Endothelial cell of umbilical vein (primary cell): Measurements from ENCODE around the gene GNAO1. TPM values are rescaled to one million over a fixed set of nuclear protein-coding genes. Genes with fewer than 3 reads are reported as not detected.

Source experiments
- BruUV-seq: library from RNA; stranded (reverse); fragments of 400-500 nt; replicated peaks from 2 replicates; lab custom pipeline; 2021; lab: Mats Ljungman, UMichigan
- CTCF ChIA-PET: fragments of 300-600, 350-600 bp; sonication (Branson Sonifier 250); formaldehyde crosslinking; loops from one replicate; lab custom pipeline; 2021; ENCODE audit warnings: antibody characterized with exemption, inconsistent platforms; lab: Charles Lee
- POLR2A ChIA-PET: fragments of 300-600, 350-600 bp; sonication (Branson Sonifier 250); formaldehyde crosslinking; loops from one replicate; lab custom pipeline; 2021; ENCODE audit warnings: antibody characterized with exemption, inconsistent platforms; lab: Charles Lee
- DNase-seq: peaks from one replicate; pipeline ENCODE4 v3.0.0-alpha.2; 2011; ENCODE audit warnings: low read depth, low spot score
- FAIRE-seq: peaks from 2 replicates; lab custom pipeline; 2011; peaks lifted over from hg19 to GRCh38; lab: Jason Lieb, UNC
- H2AFZ ChIP-seq: 2 replicates; pipeline ENCODE4 v1.6.0; 2012; ENCODE audit warnings: low read depth, low read length, control low read depth, inconsistent platforms
- H3K27ac ChIP-seq: 2 replicates; pipeline ENCODE4 v1.5.1; 2011; ENCODE audit warnings: low read depth, mild to moderate bottlenecking, control low read depth, low read length, moderate library complexity; ENCODE audit not compliant: insufficient read depth
- H3K27me3 ChIP-seq, 2 experiments: 2 replicates each; pipeline versions ENCODE4 v1.6.0 to v1.6.1; 2011; ENCODE audit warnings: low read length in 2 of 2, mixed read lengths in 1 of 2; ENCODE audit not compliant: control insufficient read depth in 2 of 2, insufficient read depth in 2 of 2
- H3K36me3 ChIP-seq, 2 experiments: 2 replicates in 1 of 2; 3 replicates in 1 of 2; pipeline ENCODE4 v1.5.1; 2011; ENCODE audit warnings: low read length in 2 of 2, mild to moderate bottlenecking in 1 of 2, moderate library complexity in 1 of 2; ENCODE audit not compliant: control insufficient read depth in 2 of 2, insufficient read depth in 2 of 2; ENCODE audit errors: extremely low read depth in 1 of 2
- H3K4me1 ChIP-seq: 3 replicates; pipeline ENCODE4 v1.5.1; 2011; ENCODE audit warnings: mild to moderate bottlenecking, low read length; ENCODE audit not compliant: control insufficient read depth, insufficient read depth; ENCODE audit errors: extremely low read depth
- H3K4me2 ChIP-seq: 2 replicates; pipeline ENCODE4 v1.6.1; 2011; ENCODE audit warnings: low read length, control low read depth, mixed read lengths; ENCODE audit not compliant: insufficient read depth
- H3K4me3 ChIP-seq, 3 experiments: fragments of 200-600 bp in 1 of 3; sonication (generic), shearing (Covaris generic) in 1 of 3; replicated peaks in 1 of 3; 2 replicates each; pipeline ENCODE4 v1.5.1; 2011 to 2016; ENCODE audit warnings: control low read depth in 3 of 3, low read length in 3 of 3, mild to moderate bottlenecking in 2 of 3, inconsistent platforms in 1 of 3, low read depth in 1 of 3, moderate library complexity in 1 of 3; ENCODE audit not compliant: insufficient read depth in 1 of 3
- H3K79me2 ChIP-seq: 2 replicates; pipeline ENCODE4 v1.6.0; 2012; ENCODE audit warnings: low read length, inconsistent platforms; ENCODE audit not compliant: control insufficient read depth, insufficient read depth
- H3K9ac ChIP-seq: replicated peaks from 2 replicates; pipeline ENCODE3; 2011; ENCODE audit warnings: low read length, control low read depth; ENCODE audit not compliant: insufficient read depth; ENCODE audit errors: extremely low read depth
- H3K9me1 ChIP-seq: replicated peaks from 3 replicates; pipeline ENCODE4 v1.6.0; 2011; ENCODE audit warnings: mild to moderate bottlenecking, low read length; ENCODE audit not compliant: control insufficient read depth, insufficient read depth; ENCODE audit errors: extremely low read depth
- H3K9me3 ChIP-seq: replicated peaks from 2 replicates; pipeline ENCODE4 v1.5.1; 2012; ENCODE audit warnings: low read length, inconsistent platforms; ENCODE audit not compliant: control insufficient read depth, insufficient read depth
- H4K20me1 ChIP-seq: replicated peaks from 2 replicates; pipeline ENCODE3; 2011; ENCODE audit warnings: mild to moderate bottlenecking, low read length; ENCODE audit not compliant: control insufficient read depth, insufficient read depth; ENCODE audit errors: extremely low read depth
- CTCF ChIP-seq, 2 donors: IDR thresholded peaks; 1 replicate in 1 of 2; 2 replicates in 1 of 2; pipeline ENCODE4 v1.5.1; 2011; ENCODE audit warnings: low read length in 2 of 2, mild to moderate bottlenecking in 2 of 2, moderate library complexity in 2 of 2, control low read depth in 1 of 2, inconsistent platforms in 1 of 2, low read depth in 1 of 2; ENCODE audit not compliant: insufficient read depth in 1 of 2; ENCODE audit errors: extremely low read depth in 1 of 2
- EZH2 ChIP-seq: IDR thresholded peaks from 2 replicates; pipeline ENCODE4 v1.6.1; 2012; ENCODE audit warnings: borderline replicate concordance, low read depth, mild to moderate bottlenecking, moderate library complexity, low read length, inconsistent platforms; ENCODE audit not compliant: severe bottlenecking
- FOS ChIP-seq: IDR thresholded peaks from 2 replicates; pipeline ENCODE4 v1.6.1; 2011; ENCODE audit warnings: mild to moderate bottlenecking, low read length, moderate library complexity, borderline replicate concordance; ENCODE audit not compliant: insufficient read depth
- GATA2 ChIP-seq: IDR thresholded peaks from 2 replicates; pipeline ENCODE4 v1.7.0; 2011; ENCODE audit warnings: low read depth, mild to moderate bottlenecking, moderate library complexity, mixed read lengths, low read length; ENCODE audit not compliant: insufficient read length, insufficient read depth
- JUN ChIP-seq: IDR thresholded peaks from 2 replicates; pipeline ENCODE4 v1.6.1; 2011; ENCODE audit warnings: borderline replicate concordance, low read depth; ENCODE audit not compliant: insufficient read length, insufficient read depth
- MYC ChIP-seq: IDR thresholded peaks from one replicate; pipeline ENCODE4 v1.6.1; 2011; ENCODE audit warnings: mild to moderate bottlenecking, low read depth, low read length
- POLR2A ChIP-seq: IDR thresholded peaks from 2 replicates; pipeline ENCODE4 v1.6.1; 2012; ENCODE audit warnings: low read depth, mild to moderate bottlenecking, control low read depth, low read length
- POLR2AphosphoS5 ChIP-seq: IDR thresholded peaks from 2 replicates; pipeline ENCODE4 v1.6.1; 2012; ENCODE audit warnings: low read depth, mild to moderate bottlenecking, control low read depth, low read length, moderate library complexity; ENCODE audit not compliant: insufficient read depth
- dilution Hi-C: fragments of 300-500 bp; cut with MboI; formaldehyde crosslinking; loops from one replicate; pipeline ENCODE4 v1.15.0; 2019; ENCODE audit warnings: low sequenced_read_pairs; ENCODE audit not compliant: extremely low pct_ligation_motif_present
- intact Hi-C: fragments of 100-400 bp; cut with micrococcal nuclease; formaldehyde crosslinking; loops from one replicate; pipeline ENCODE4 v1.10.0; 2022
- polyA plus RNA-seq, 4 experiments: library from polyadenylated mRNA; depleted of rRNA in 3 of 4; stranded (reverse) in 3 of 4; unstranded in 1 of 4; fragments of >200 nt; gene quantifications; 2 replicates each; pipeline versions ENCODE4 v1.2.1 to v1.2.3, GENCODE V29; 2011 to 2012; ENCODE audit warnings: missing spikeins in 1 of 4
- total RNA-seq: library from RNA; stranded (reverse); gene quantifications from 2 replicates; pipeline ENCODE4 v1.2.3, GENCODE V29; 2021
- TF ChIP-seq, protein P1 (sequence below): IDR thresholded peaks from 2 replicates; pipeline ENCODE4 v1.6.1; 2011; ENCODE audit not compliant: insufficient read depth, insufficient read length

Gene GNAO1
- total and polyA plus RNA-seq, 2 donors (not counting 3 experiments of a cell fraction or from before 2014, with no cell fraction given): not detected

DNA sequence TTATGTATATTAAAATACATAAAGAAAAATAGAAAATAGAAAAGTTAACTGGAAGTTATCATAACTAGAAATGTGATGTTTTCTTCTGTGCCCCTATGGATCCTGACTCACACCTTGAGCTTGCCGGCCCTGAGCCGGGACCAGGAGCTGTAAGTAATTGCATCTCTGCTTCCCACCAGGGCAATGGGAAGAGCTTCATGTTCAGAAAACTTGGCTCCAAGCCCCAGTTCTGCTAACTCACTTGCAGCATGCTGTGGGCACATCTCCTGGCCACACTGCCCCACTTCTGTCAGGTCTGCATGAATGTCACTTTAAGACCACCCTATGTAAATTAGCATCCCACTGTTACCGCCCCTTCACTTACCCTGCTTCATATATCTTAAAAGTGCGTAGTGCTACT, 37.2 kb downstream of the GNAO1 start:
- Histone ChIP-seq H3K9ac (no peak overlapping the region), H3K79me2 (no peaks in the 10 kb centered on the region), H4K20me1 (no peaks in the 10 kb centered on the region), H2AFZ (no peak overlapping the region), H3K4me3 (no peak overlapping the region), H3K4me1 (no peaks in the 10 kb centered on the region), H3K27me3 (no peaks in the 10 kb centered on the region), H3K36me3 (no peaks in the 10 kb centered on the region), H3K4me2 (no peak overlapping the region), H3K9me3 (no peaks in the 10 kb centered on the region), H3K9me1 (no peaks in the 10 kb centered on the region), H3K27ac (no peak overlapping the region)
- CTCF ChIA-PET: no interaction called here
- POLR2A ChIA-PET: no interaction called here
- dilution Hi-C loops (no loop called here), intact Hi-C loops (no loop called here)
- DNase-seq (no peak), FAIRE-seq (no peak)
- BruUV-seq: no TSS peak
- TF ChIP-seq MYC (no peak), POLR2A (no peak), GATA2 (no peak), FOS (no peak), CTCF (IDR thresholded peaks at IDR 0.05; ENCODE audit: extremely low read depth in 1 of 2, insufficient read depth in 1 of 2, low read depth in 1 of 2, low read length in 2 of 2) (no peak), EZH2 (no peak), POLR2AphosphoS5 (no peak), JUN (no peak)
- TF ChIP-seq, protein P1, sequence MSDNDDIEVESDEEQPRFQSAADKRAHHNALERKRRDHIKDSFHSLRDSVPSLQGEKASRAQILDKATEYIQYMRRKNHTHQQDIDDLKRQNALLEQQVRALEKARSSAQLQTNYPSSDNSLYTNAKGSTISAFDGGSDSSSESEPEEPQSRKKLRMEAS: no peak
